ENCODE measurements around the gene IGHMBP2. TPM values are rescaled to one million over a fixed set of nuclear protein-coding genes. Genes with fewer than 3 reads are reported as not detected.
"Not testable (repeated sequence)": the region's sequence is repeated elsewhere in the genome, so short reads cannot be mapped to it uniquely, and the experiment has no call there.

The IGHMBP2 gene
- total RNA-seq, 4 donors from 2014 or later: 15.5 to 22.3 (median 18.1) TPM

DNA sequence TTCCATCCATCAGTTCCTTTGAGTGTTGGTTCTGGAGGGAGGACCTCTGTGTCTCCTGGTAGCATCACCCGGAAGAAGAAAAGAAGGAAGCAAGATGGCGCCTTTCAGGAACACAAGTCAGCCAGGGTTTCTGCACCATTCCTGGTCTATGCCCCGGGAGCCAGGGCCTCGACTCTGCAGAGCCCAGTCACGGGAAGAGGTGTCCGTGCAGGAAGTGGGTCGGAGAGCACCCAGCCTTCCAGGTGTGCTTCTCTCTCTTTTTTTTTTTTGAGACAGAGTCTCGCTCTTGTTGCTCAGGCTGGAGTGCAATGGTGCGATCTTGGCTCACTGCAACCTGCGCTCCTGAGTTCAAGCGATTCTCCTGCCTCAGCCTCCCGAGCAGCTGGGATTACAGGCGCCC is 21.3 kb upstream of the IGHMBP2 start:
- Histone ChIP-seq H3K4me1 (no peaks in the 10 kb centered on the region), H3K9me3 (no peaks in the 10 kb centered on the region), H3K36me3 (no peaks in the 10 kb centered on the region), H3K27me3 (no peaks in the 10 kb centered on the region), H3K4me3 (no peak overlapping the region), H3K27ac (no peak overlapping the region)
- in situ Hi-C loops (cut with MboI; ENCODE audit: low sequenced_read_pairs in 4 of 4): no loop called here
- intact Hi-C loops (cut with DNase I; ENCODE audit: low total_unique reads): no loop called here
- no peak for ATAC-seq
- TF ChIP-seq POLR2A (IDR thresholded peaks at IDR 0.05): no peak
- TF ChIP-seq, protein P1, sequence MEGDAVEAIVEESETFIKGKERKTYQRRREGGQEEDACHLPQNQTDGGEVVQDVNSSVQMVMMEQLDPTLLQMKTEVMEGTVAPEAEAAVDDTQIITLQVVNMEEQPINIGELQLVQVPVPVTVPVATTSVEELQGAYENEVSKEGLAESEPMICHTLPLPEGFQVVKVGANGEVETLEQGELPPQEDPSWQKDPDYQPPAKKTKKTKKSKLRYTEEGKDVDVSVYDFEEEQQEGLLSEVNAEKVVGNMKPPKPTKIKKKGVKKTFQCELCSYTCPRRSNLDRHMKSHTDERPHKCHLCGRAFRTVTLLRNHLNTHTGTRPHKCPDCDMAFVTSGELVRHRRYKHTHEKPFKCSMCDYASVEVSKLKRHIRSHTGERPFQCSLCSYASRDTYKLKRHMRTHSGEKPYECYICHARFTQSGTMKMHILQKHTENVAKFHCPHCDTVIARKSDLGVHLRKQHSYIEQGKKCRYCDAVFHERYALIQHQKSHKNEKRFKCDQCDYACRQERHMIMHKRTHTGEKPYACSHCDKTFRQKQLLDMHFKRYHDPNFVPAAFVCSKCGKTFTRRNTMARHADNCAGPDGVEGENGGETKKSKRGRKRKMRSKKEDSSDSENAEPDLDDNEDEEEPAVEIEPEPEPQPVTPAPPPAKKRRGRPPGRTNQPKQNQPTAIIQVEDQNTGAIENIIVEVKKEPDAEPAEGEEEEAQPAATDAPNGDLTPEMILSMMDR (IDR thresholded peaks at IDR 0.05 in 4 of 5, conservative IDR thresholded peaks at IDR 0.05 in 1 of 5): no peak
- no peak for DNase-seq

DNA sequence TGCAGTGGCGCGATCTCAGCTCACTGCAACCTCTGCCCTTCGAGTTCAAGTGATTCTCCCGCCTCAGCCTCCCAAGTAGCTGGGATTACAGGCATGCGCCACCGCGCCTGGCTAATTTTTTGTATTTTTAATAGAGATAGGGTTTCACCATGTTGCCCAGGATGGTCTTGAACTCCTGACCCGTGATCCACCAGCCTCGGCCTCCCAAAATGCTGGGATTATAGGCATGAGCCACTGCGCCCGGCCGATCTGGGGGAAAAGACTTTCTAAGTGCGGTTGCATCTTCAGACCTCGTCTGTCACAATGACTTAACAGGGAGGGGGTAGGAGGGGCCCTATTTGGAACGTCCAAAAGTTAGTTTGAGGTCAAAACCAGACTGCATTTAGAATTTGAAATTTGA is 18.9 kb upstream of the IGHMBP2 start:
- ATAC-seq; intact Hi-C loops (cut with DNase I; ENCODE audit: low total_unique reads); H3K4me3 ChIP-seq; H3K27me3 ChIP-seq; DNase-seq; H3K9me3 ChIP-seq; H3K27ac ChIP-seq; H3K36me3 ChIP-seq; in situ Hi-C loops (cut with MboI; ENCODE audit: low sequenced_read_pairs in 4 of 4); H3K4me1 ChIP-seq: not testable (repeated sequence)

DNA sequence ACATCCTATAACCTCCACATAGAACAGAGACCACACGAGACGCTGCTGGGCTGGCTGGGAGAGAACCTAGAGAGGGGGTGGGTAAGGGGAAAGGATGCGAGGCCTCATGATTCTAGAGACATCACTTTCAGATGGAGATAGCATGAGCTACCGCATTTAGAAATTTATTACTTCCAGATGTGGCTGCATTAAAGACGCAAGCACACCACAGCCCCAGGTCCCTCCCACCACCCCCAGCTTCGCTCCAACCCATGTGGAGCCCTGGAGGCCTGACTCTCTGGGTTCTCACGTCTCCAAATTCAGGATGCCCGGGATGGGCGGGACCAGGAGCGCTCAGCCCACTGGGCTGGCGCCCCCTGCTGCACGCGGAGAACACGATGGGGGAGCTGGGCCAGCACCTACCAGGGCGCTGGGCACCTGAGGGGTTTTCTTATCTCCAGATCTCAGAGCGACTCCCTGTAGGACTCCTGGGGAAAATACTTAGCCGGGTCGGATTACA is 13.7 kb upstream of the IGHMBP2 start:
- DNase-seq (no peak), ATAC-seq (peak; percentile 25 to 41)
- H3K27me3 ChIP-seq: no peaks in the 10 kb centered on the region
- intact Hi-C loops (cut with DNase I; ENCODE audit: low total_unique reads) (no loop called here), in situ Hi-C loops (cut with MboI; ENCODE audit: low sequenced_read_pairs in 4 of 4) (no loop called here)
- peak overlapping the region; percentile 59 to 83 (median 74) for H3K27ac ChIP-seq
- peaks cover 2 to 36% of the 10 kb centered on the region in 2 donors for H3K36me3 ChIP-seq
- H3K4me3 ChIP-seq: no peak overlapping the region
- peaks cover 14 to 16% of the 10 kb centered on the region in 2 donors for H3K4me1 ChIP-seq
- TF ChIP-seq POLR2A (IDR thresholded peaks at IDR 0.05): no peak
- TF ChIP-seq, protein P1 (IDR thresholded peaks at IDR 0.05 in 4 of 5, conservative IDR thresholded peaks at IDR 0.05 in 1 of 5): peak in 3 of 5 experiments; percentile 18 to 50 (median 33)
- no peaks in the 10 kb centered on the region for H3K9me3 ChIP-seq

DNA sequence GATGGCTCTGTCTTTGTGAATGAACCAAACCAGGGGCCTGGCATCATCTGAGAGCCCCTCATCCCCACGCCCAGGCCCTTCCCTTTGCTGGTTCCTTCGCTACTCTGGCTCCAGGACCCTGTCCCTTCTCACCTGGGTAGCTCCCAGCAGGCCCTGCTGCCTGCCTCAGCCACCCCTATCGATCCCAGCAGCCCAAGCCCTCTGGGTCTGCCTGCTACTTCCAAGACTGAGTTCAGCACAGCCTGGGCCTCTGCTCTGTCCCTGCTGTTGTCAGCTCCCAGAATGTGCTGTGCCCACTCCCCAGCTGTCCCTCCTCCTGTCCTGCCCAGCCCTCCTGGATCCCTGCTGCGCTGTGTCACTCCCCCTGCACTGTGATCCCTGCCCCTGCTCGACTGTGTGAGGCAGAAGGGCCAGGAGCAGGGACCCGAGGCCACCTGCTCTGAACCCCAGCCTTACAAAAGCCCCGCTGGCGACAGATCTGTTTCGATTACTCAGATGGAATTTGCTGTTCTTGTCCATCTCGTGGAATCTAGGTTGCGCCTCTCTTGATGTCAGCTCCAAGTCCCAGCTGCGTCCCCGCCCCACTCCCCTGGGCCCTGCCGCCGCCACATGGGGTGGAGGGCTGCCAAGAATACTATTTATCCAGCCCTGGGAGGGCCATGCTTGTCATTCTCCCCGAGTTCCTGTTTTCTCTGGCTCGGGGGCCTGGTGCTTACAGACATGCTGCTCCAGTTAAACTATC is 13.0 kb upstream of the IGHMBP2 start:
- DNase-seq (peak; percentile 59 to 79), ATAC-seq (peak; percentile 77 to 86)
- H3K9me3 ChIP-seq: no peaks in the 10 kb centered on the region
- no peaks in the 10 kb centered on the region for H3K27me3 ChIP-seq
- peaks cover 14 to 16% of the 10 kb centered on the region in 2 donors for H3K4me1 ChIP-seq
- peaks cover 2 to 43% of the 10 kb centered on the region in 2 donors for H3K36me3 ChIP-seq
- TF ChIP-seq POLR2A (IDR thresholded peaks at IDR 0.05): no peak
- TF ChIP-seq, protein P1 (IDR thresholded peaks at IDR 0.05 in 4 of 5, conservative IDR thresholded peaks at IDR 0.05 in 1 of 5): no peak
- H3K4me3 ChIP-seq: peak overlapping the region in 1 of 4 donors; percentile 9
- in situ Hi-C loops (cut with MboI; ENCODE audit: low sequenced_read_pairs in 4 of 4) (no loop called here), intact Hi-C loops (cut with DNase I; ENCODE audit: low total_unique reads) (no loop called here)
- H3K27ac ChIP-seq: peak overlapping the region; percentile 63 to 83 (median 74)

DNA sequence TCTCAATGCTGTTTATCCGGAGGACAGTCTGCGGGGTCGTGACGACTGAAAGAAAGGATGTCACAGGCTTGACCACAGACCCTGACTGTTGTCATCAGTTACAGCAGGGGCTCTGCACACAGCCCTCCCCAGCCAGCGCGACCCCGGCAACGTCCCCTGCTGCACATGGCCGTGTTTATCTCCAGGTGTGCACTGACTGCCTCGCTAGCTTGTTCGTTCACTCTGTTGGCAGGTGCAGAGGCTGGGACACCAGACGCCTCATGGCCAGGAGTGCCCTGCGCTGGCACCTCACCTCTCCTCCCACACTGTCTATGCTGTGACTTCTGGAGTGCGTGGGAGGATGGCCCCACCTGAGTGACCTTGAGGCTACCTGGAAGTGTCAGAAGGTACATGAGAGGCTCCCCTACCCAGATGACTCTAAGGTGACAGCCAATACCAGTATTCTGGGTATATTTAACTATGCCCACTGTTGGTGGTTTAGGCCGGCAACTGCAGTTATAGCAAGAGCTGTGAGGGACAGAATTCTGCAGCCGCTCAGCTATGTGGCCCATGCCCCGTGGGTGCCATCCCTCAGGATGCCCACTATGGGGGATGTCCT is 12.2 kb upstream of the IGHMBP2 start:
- Histone ChIP-seq H3K36me3 (peaks cover 2 to 50% of the 10 kb centered on the region in 2 donors), H3K27me3 (no peaks in the 10 kb centered on the region), H3K27ac (peak overlapping the region; percentile 63 to 83 (median 74)), H3K4me3 (peak overlapping the region in 1 of 4 donors; percentile 9), H3K9me3 (no peaks in the 10 kb centered on the region), H3K4me1 (peaks cover 14 to 16% of the 10 kb centered on the region in 2 donors)
- intact Hi-C loops (cut with DNase I; ENCODE audit: low total_unique reads): no loop called here
- ATAC-seq (no peak), DNase-seq (no peak)
- TF ChIP-seq, protein P1 (IDR thresholded peaks at IDR 0.05 in 4 of 5, conservative IDR thresholded peaks at IDR 0.05 in 1 of 5): no peak
- no peak for TF ChIP-seq POLR2A (IDR thresholded peaks at IDR 0.05)
- in situ Hi-C loops (cut with MboI; ENCODE audit: low sequenced_read_pairs in 4 of 4): no loop called here

Data from gastrocnemius medialis (tissue), 4 donors.